Hepatic stellate cell (primary cell): ENCODE results near the gene ZNF132.
A peak's percentile ranks its signal among the peaks of the same experiment; 100 is the strongest.
"Not testable (repeated sequence)": the region's sequence is repeated elsewhere in the genome, so short reads cannot be mapped to it uniquely, and the experiment has no call there.

Experiments
- DNase-seq: peaks from one replicate; pipeline ENCODE4 v3.0.0; 2011; ENCODE audit warnings: low spot score

ZNF132 gene

GRCh38 chr19:58466760-58467589 lies 27.0 kb upstream of the ZNF132 start, which contains the start of gene ZNF324:
Gene ZNF324 (plus strand): TSS chr19:58467080. CDS start chr19:58469186, 2,106 bp downstream.
- peak; percentile 99 for DNase-seq

DNA sequence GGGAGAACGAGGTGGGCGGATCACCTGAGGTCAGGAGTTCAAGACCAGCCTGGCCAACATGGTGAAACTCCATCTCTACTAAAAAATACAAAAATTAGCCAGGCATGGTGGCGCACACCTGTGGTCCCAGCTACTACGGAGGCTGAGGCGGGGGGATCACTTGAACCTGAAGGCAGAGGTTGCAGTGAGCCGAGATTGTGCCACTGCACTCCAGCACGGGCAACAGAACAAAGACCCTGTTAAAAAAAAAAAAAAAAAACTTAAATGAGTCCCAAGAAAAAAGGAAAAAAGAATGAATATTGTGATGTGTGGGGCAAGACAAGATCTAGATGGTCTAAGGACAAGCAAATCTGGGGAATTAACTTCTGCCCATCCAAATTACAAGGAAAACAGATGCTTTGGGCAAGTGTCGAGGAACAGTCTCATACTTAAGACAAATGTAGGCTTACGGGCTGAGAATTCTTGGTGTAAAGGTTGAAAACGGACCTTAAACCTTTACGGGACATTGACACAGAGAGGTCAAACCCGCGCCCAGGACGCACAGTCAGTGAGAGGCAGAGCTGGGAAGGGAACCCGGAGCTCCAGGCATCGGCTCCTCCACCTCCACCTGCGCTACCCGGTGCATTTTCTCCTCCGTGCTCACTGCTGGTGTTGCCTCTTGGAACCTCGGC lies 26.3 kb upstream of the ZNF132 start:
- DNase-seq: no peak

DNA sequence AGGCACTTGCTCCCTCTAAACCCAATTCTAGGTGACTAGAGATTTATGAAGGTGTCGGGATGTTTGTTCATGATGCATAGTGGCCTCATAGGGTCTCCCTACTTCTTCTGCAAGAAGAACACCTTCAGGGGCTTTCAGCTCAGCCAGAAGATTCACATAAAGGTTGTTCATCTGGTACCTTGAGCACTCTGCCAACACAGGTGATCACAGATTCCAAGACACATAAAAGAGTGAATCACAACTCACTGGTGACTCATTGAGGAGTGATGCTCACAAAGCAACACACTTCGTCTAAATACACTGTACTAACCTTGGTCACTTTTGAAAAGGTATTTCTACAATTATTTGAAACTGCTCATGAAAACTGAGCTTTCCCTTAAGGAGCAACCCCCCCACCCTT lies 20.1 kb upstream of the ZNF132 start:
- DNase-seq: no peak

DNA sequence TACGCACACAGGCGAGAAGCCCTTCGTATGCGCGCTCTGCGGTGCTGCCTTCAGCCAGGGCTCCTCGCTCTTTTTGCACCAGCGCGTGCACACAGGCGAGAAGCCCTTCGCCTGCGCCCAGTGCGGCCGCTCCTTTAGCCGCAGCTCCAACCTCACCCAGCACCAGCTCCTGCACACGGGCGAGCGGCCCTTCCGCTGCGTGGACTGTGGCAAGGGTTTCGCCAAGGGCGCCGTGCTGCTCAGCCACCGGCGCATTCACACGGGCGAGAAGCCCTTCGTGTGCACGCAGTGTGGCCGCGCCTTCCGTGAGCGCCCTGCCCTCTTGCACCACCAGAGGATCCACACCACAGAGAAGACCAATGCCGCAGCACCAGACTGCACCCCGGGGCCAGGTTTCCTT lies 16.2 kb upstream of the ZNF132 start:
- no peak for DNase-seq

DNA sequence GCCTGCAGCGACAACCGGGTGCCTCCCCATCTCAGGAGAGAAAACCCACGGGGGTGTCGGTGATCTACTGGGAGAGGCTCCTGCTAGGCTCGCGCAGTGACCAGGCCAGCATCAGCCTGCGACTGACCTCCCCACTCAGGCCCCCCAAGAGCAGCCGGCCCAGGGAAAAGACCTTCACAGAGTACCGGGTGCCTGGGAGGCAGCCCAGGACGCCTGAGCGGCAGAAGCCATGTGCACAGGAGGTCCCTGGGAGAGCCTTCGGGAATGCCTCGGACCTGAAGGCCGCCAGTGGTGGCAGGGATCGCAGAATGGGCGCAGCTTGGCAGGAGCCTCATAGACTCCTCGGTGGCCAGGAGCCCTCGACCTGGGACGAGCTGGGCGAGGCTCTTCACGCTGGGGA lies 15.4 kb upstream of the ZNF132 start:
- no peak for DNase-seq

DNA sequence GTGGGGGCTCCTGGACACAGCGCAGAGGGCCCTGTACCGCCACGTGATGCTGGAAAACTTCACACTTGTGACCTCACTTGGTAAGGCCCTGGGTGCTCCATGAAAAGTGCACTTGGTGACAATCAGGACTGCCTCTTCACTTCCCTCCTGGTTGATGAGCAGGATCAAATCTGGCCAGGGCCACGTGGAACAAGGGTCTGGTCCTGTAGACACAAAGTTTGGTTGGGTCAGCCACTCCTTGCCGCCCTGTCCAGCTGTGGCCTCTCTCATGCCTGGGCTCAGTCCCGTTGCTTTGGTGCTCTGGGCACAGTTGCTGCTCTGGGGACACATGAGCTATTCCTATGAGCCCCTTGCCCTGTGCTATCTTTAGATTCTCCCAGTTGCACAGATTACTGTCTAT lies 13.8 kb upstream of the ZNF132 start:
- no peak for DNase-seq

- DNase-seq: peak; percentile 97
Observed at GRCh38 chr19:58451358-58452101, 11.6 kb upstream of the ZNF132 start, which contains the start of gene ZNF324B. Gene ZNF324B (plus strand): TSS chr19:58451622. CDS start chr19:58453702, 2,080 bp downstream.

GRCh38 chr19:58450856-58451357 lies 11.0 kb upstream of the ZNF132 start:
- no peak for DNase-seq

- DNase-seq: not testable (repeated sequence)
Observed at GRCh38 chr19:58449980-58450379, 10.0 kb upstream of the ZNF132 start.

GRCh38 chr19:58448860-58449259 lies 8.9 kb upstream of the ZNF132 start:
- DNase-seq: not testable (repeated sequence)

- DNase-seq: not testable (repeated sequence)
Observed at GRCh38 chr19:58442986-58443385, 3.0 kb upstream of the ZNF132 start.

- no peak for DNase-seq
Observed at GRCh38 chr19:58440556-58440955, 603 bp upstream of the ZNF132 start.

DNA sequence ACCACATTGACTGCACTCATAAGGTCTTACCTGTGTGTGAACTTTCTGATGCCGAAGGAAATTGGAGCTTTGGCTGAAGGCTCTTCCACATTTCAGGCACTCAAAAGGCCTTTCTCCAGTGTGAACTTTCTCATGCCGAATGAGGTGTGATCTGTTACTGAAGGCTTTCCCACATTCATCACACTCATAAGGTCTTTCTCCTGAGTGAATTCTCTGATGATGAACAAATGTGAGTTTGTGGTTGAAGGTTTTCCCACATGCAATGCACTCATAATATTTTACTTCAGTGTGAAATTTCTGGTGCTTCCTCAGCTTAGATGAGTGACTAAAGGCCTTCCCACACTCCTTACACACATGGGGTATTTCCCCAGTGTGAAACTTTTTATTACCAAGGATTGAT lies 5.7 kb downstream of the ZNF132 start:
- DNase-seq: no peak

- DNase-seq: no peak
Observed at GRCh38 chr19:58429745-58430144, 10.2 kb downstream of the ZNF132 start.

DNA sequence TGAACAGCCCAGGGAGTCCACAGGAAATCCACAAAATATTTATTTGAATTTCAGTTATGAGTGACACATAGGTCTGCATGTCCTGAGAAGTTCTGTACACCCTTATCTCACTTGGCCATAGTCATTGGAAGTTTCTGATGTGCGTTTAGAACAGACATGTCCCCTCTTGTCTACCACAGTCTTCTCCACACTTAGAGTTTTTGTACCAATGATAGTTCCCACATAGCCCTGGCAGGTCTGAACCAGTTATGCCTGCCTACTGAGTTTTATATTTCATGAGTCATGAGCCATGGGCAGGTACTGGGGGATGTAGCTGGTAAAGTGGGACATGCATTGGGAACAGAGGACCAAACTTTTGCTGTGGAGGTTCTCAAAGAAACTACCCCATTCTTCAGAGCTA lies 11.3 kb downstream of the ZNF132 start:
- DNase-seq: no peak

DNA sequence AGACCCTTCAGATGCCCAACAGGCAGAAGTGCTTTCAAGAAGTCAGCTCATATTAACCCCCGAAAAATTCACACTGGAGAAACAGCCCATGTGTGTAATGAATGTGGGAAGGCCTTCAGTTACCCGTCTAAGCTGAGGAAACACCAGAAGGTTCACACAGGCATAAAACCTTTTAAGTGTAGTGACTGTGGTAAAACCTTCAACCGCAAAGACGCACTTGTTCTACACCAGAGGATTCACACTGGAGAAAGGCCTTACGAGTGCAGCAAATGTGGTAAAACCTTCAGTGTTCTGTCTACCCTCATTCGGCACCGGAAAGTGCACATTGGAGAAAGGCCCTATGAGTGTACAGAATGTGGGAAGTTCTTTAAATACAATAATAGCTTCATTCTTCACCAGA lies 22.9 kb downstream of the ZNF132 start:
- DNase-seq: no peak

DNA sequence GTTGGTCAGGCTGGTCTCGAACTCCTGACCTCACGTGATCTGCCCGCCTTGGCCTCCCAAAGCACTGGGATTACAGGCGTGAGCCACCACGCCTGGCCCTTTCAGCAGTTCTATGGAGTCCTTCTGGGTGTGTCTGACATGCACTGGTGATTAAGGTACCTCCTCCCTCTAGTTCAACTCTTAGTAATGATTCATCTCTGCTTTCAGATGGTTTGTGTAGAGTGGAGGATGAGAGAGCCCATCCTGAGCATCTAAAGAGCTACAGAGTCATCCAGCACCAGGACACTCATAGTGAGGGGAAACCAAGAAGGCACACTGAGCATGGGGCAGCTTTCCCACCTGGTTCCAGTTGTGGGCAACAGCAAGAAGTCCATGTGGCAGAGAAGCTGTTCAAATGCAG lies 23.3 kb downstream of the ZNF132 start:
- DNase-seq: no peak

DNA sequence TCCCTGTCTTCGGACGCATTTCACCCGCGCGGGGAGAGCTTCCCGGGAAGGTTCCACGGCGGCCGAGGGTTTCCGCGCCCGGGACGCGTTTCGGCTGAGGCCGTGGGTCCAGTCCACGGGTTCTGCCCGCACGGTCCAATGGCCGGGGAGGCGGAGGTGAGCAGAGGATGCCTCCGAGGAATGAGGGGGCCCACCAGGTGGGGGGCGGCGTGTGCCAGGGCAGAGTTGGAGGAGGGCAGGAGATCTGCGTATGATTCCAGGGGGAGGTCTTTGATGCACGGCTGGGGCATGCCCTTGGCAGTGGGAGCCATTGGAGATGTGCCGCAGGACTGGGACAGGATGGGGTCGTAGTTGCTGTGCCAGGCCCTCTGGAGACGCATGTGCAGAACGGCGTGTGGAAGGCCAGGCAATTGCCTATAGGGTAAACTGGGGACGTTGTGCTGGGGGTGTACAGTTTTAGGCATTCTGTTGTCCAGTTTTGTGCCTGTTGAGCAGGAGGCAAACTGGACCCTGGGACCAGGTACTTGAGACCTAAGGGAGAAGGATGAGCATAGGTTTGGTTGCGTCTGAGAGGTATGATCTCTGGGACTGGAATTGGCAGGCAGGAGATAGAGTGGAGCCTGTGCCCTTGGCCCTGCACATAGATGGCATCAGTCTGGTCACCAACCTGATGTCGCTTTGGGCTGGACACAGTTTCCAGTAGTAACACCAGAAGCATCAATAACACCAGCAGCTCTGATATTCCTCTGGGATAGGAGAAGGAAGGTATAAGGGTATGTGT lies 30.8 kb downstream of the ZNF132 start:
- no peak for DNase-seq

DNA sequence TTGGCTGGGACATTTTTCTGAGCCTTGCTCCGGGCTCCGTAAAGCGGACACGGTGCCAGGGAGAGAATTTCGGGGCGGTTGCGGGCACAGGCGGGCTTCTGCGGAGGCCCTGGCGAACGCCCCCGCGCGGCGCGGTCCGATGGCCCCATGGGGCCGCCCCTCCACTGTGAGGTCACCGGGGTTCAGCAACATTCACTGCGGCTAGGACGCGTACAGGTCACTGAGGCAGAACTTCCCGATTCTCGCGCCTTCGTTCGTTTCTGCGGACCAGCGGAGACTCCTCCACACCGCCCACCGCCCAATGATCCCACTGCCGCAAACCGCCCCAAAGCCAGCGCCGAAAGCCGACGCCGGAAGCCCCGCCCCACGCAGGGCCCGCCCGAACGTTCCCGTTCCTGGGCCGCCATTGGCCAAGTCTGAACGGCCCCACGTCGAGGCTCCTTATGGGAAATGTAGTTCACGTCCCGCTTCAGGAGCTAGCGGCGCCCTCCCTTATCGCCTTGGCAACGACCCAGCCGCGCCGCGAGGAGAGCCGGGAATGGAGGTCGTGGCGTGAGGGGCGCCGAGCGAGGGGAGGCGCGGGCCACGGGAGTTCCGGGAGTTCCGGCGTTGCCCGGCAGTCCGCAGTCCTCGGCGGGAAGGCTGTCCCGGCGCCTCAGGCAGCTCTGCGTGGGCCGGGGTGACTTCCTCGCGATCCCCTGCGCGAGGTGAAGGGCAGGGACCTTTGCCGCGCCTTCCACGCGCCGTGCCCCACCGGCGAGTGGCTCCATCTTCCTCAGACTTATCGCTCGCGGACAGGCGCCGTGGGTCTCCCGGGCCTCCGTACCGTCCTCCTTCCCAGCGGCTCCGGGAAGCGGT lies 31.6 kb downstream of the ZNF132 start, which contains the start of gene ZNF584:
TSS of gene ZNF584 (plus strand) at position 498 of the 858 bp plus-strand sequence. CDS start 499 bp downstream, outside the sequence.
- peak; percentile 97 for DNase-seq

DNA sequence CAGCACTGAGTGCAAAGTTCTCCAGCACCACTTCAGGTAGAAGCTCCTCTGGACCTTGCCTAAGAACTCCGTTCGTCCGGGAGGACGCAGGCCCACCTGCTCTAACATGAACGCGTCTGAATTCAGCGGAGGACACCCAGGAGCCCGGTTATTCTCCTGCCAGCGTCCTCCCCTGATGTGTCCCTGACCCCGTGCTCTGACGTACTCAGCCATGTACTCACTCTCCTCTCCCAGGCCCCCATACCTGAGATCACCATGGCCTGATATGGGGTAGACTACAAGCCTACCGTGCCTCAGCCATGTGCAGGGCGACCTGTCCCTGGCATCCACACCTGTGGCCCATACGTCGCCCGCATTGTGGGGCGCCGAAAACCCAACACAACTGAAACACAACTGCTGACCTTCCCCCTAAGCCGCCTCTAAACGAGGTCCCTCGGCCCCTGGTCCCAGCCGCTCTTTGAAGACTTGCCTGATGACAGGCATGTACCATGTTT lies 32.2 kb downstream of the ZNF132 start:
- no peak for DNase-seq
